CD4-positive, alpha-beta T cell (primary cell): ENCODE results near the gene EP400. TPM values are rescaled to one million over a fixed set of nuclear protein-coding genes. Genes with fewer than 3 reads are reported as not detected.

Experiments
- ATAC-seq: fragments of 200-7000 bp; cut with Tn5 transposase; one replicate; pipeline ENCODE4 v1.10.0; 2022; ENCODE audit warnings: mild to moderate bottlenecking; ENCODE audit not compliant: poor library complexity
- CTCF ChIA-PET: fragments of 350-600 bp; sonication (Branson Sonifier 250); formaldehyde crosslinking; loops from one replicate; lab custom pipeline; 2021; ENCODE audit warnings: antibody characterized with exemption, inconsistent platforms; lab: Charles Lee
- POLR2A ChIA-PET: fragments of 350-600 bp; sonication (Branson Sonifier 250); formaldehyde crosslinking; loops from one replicate; lab custom pipeline; 2021; ENCODE audit warnings: antibody characterized with exemption, inconsistent platforms; lab: Charles Lee
- DNase-seq, 14 experiments: peaks; one replicate each; pipeline ENCODE4 v3.0.0-alpha.2; 2013 to 2020; ENCODE audit warnings: mixed read lengths in 2 of 14
- H3K27ac ChIP-seq, 2 donors: one replicate each; pipeline versions ENCODE4 v1.5.1 to v1.7.0; 2013; ENCODE audit warnings: low read length in 2 of 2, low read depth in 1 of 2, mild to moderate bottlenecking in 1 of 2
- H3K27me3 ChIP-seq, 2 experiments: 1 replicate in 1 of 2; 2 replicates in 1 of 2; pipeline versions ENCODE4 v1.6.1 to v1.7.0; 2013; ENCODE audit warnings: low read length in 2 of 2, control low read depth in 1 of 2, mild to moderate bottlenecking in 1 of 2, moderate library complexity in 1 of 2; ENCODE audit not compliant: insufficient read depth in 2 of 2, control insufficient read depth in 1 of 2
- H3K36me3 ChIP-seq: one replicate; pipeline ENCODE4 v1.6.1; 2013; ENCODE audit warnings: low read length, control low read depth; ENCODE audit not compliant: insufficient read depth
- H3K4me1 ChIP-seq: one replicate; pipeline ENCODE4 v1.6.1; 2013; ENCODE audit warnings: low read length, control low read depth; ENCODE audit not compliant: insufficient read depth
- H3K4me3 ChIP-seq: one replicate; pipeline ENCODE4 v1.5.1; 2013; ENCODE audit warnings: mild to moderate bottlenecking, low read length, moderate library complexity
- H3K9me3 ChIP-seq, 2 experiments: 1 replicate in 1 of 2; 2 replicates in 1 of 2; pipeline versions ENCODE4 v1.6.1 to v1.7.0; 2013; ENCODE audit warnings: low read length in 2 of 2, mild to moderate bottlenecking in 2 of 2, control low read depth in 1 of 2, moderate library complexity in 1 of 2; ENCODE audit not compliant: control insufficient read depth in 1 of 2, insufficient read depth in 1 of 2
- H3K27ac Mint-ChIP-seq: one replicate; pipeline ENCODE4 v1.8.0; 2020; ENCODE audit warnings: mixed read lengths
- H3K27me3 Mint-ChIP-seq: one replicate; pipeline ENCODE4 v1.8.0; 2021; ENCODE audit warnings: mixed read lengths
- H3K36me3 Mint-ChIP-seq: one replicate; pipeline ENCODE4 v1.8.0; 2021; ENCODE audit warnings: low read depth, mixed read lengths
- H3K4me1 Mint-ChIP-seq: one replicate; pipeline ENCODE4 v1.8.0; 2021; ENCODE audit warnings: low read depth, mixed read lengths
- H3K4me3 Mint-ChIP-seq: one replicate; pipeline ENCODE4 v1.8.0; 2020; ENCODE audit warnings: mild to moderate bottlenecking, mixed read lengths
- H3K9me3 Mint-ChIP-seq: one replicate; pipeline ENCODE4 v1.8.0; 2020; ENCODE audit warnings: mixed read lengths
- CTCF ChIP-seq: fragments of 200-600 bp; IDR thresholded peaks from one replicate; pipeline ENCODE4 v1.8.0; 2022; ENCODE audit warnings: antibody characterized with exemption, mild to moderate bottlenecking
- intact Hi-C, 2 experiments: fragments of 100-400 bp; cut with DNase I in 1 of 2; cut with micrococcal nuclease in 1 of 2; formaldehyde crosslinking; loops; one replicate each; pipeline versions ENCODE4 v1.15.1 to v1.9.0; 2023 to 2025; cut with DNase I, micrococcal nuclease
- total RNA-seq, 174 experiments: library from RNA in 2 of 174; stranded (reverse) in 2 of 174; gene quantifications; one replicate each; pipeline ENCODE4 v1.2.3 and lab custom pipeline; 2021 to 2026

EP400 gene
- total RNA-seq, 2 experiments from 2014 or later: 56.4 to 56.5 TPM

GRCh38 chr12:132081423-132081822 is 131.7 kb downstream of the EP400 start:
- ATAC-seq (no peak), DNase-seq (no peak)
- CTCF ChIA-PET: no interaction called here
- TF ChIP-seq CTCF: no peak
- H3K9me3 Mint-ChIP-seq: no peaks in the 10 kb centered on the region
- Histone ChIP-seq H3K4me3 (no peak overlapping the region), H3K9me3 (no peaks in the 10 kb centered on the region), H3K4me1 (peaks cover 19% of the 10 kb centered on the region), H3K27ac (no peak overlapping the region), H3K27me3 (no peaks in the 10 kb centered on the region), H3K36me3 (peaks cover 23% of the 10 kb centered on the region)
- no peaks in the 10 kb centered on the region for H3K27me3 Mint-ChIP-seq
- POLR2A ChIA-PET: no interaction called here
- H3K4me1 Mint-ChIP-seq: peaks cover 23% of the 10 kb centered on the region
- H3K27ac Mint-ChIP-seq: no peak overlapping the region
- no peak overlapping the region for H3K4me3 Mint-ChIP-seq
- H3K36me3 Mint-ChIP-seq: peaks cover 31% of the 10 kb centered on the region
- intact Hi-C loops: loop anchor here in 1 of 2 experiments (5.0 kb wide), 3 partner anchors 61 to 189 kb away; partner anchors contain the start of genes DDX51, NOC4L and ULK1

- Mint-ChIP-seq H3K4me1 (peaks cover 27% of the 10 kb centered on the region), H3K36me3 (peaks cover 12% of the 10 kb centered on the region), H3K27me3 (no peaks in the 10 kb centered on the region), H3K4me3 (peak overlapping the region; percentile 86), H3K27ac (peak overlapping the region; percentile 24), H3K9me3 (no peaks in the 10 kb centered on the region)
- intact Hi-C loops: loop anchor here in 1 of 2 experiments (5.0 kb wide), 3 partner anchors 59 to 191 kb away; partner anchors contain the start of genes DDX51, NOC4L and ULK1
- H3K4me3 ChIP-seq: peak overlapping the region; percentile 75
- H3K4me1 ChIP-seq: peaks cover 23% of the 10 kb centered on the region
- H3K27ac ChIP-seq: no peak overlapping the region
- H3K36me3 ChIP-seq: peaks cover 3% of the 10 kb centered on the region
- DNase-seq: no peak
- POLR2A ChIA-PET: no interaction called here
- no peaks in the 10 kb centered on the region for H3K9me3 ChIP-seq
- no peaks in the 10 kb centered on the region for H3K27me3 ChIP-seq
- CTCF ChIA-PET: no interaction called here
- TF ChIP-seq CTCF: no peak
- ATAC-seq: no peak
Measured at GRCh38 chr12:132083614-132083940, 133.8 kb downstream of the EP400 start.

GRCh38 chr12:132083941-132084620 is 134.3 kb downstream of the EP400 start:
- H3K9me3 ChIP-seq: no peaks in the 10 kb centered on the region

More at GRCh38 chr12:132083941-132084620, 134.3 kb downstream of the EP400 start:
- Mint-ChIP-seq H3K4me1 (peaks cover 27% of the 10 kb centered on the region), H3K27me3 (no peaks in the 10 kb centered on the region), H3K27ac (peak overlapping the region; percentile 24), H3K36me3 (peaks cover 7% of the 10 kb centered on the region), H3K9me3 (no peaks in the 10 kb centered on the region), H3K4me3 (peak overlapping the region; percentile 86)
- ChIA-PET CTCF (no interaction called here), POLR2A (no interaction called here)
- H3K4me1 ChIP-seq: peaks cover 23% of the 10 kb centered on the region
- no peaks in the 10 kb centered on the region for H3K27me3 ChIP-seq
- H3K4me3 ChIP-seq: peak overlapping the region; percentile 75
- peak; percentile 74 to 95 (median 84) for DNase-seq
- intact Hi-C loops: loop anchor here in 1 of 2 experiments (5.0 kb wide), 3 partner anchors 58 to 192 kb away; partner anchors contain the start of genes DDX51, NOC4L and ULK1
- TF ChIP-seq CTCF: no peak
- ATAC-seq: peak; percentile 94
- H3K27ac ChIP-seq: peak overlapping the region in 1 of 2 donors; percentile 88
- H3K36me3 ChIP-seq: peaks cover 3% of the 10 kb centered on the region
